Osteoblast (primary cell): ENCODE measurements around the gene SESTD1. TPM values are rescaled to one million over a fixed set of nuclear protein-coding genes. Genes with fewer than 3 reads are reported as not detected.

Experiments used
- DNase-seq: peaks from one replicate; pipeline ENCODE4 v3.0.0; 2011; ENCODE audit warnings: low spot score, mixed read lengths; ENCODE audit not compliant: insufficient read length; ENCODE audit errors: missing footprints
- H2AFZ ChIP-seq: 2 replicates; pipeline ENCODE4 v1.6.0; 2011; ENCODE audit warnings: mild to moderate bottlenecking, low read length
- H3K27ac ChIP-seq: 2 replicates; pipeline ENCODE4 v1.5.1; 2011; ENCODE audit warnings: mild to moderate bottlenecking, low read depth, low read length, moderate library complexity
- H3K27me3 ChIP-seq: 2 replicates; pipeline ENCODE4 v1.6.0; 2012; ENCODE audit warnings: mild to moderate bottlenecking, control low read depth, inconsistent platforms, low read length, moderate library complexity; ENCODE audit not compliant: insufficient read depth
- H3K36me3 ChIP-seq: 2 replicates; pipeline ENCODE4 v1.5.1; 2011; ENCODE audit warnings: mild to moderate bottlenecking, low read length, control low read depth, moderate library complexity; ENCODE audit not compliant: insufficient read depth
- H3K4me1 ChIP-seq: 2 replicates; pipeline ENCODE4 v1.5.1; 2011; ENCODE audit warnings: mild to moderate bottlenecking, low read length, control low read depth, moderate library complexity; ENCODE audit not compliant: insufficient read depth
- H3K4me2 ChIP-seq: 2 replicates; pipeline ENCODE4 v1.6.0; 2011; ENCODE audit warnings: mild to moderate bottlenecking, low read length; ENCODE audit not compliant: insufficient read depth
- H3K4me3 ChIP-seq: fragments of 200-600 bp; sonication (generic); 3 replicates; pipeline ENCODE4 v1.5.1; 2012; ENCODE audit warnings: mild to moderate bottlenecking, low read length, inconsistent platforms; ENCODE audit not compliant: insufficient read depth
- H3K79me2 ChIP-seq: 2 replicates; pipeline ENCODE4 v1.6.0; 2012; ENCODE audit warnings: mild to moderate bottlenecking, low read length, control low read depth, inconsistent platforms; ENCODE audit not compliant: insufficient read depth
- H3K9me3 ChIP-seq: 2 replicates; pipeline ENCODE4 v1.5.1; 2011; ENCODE audit warnings: low read depth, low read length, control low read depth
- H4K20me1 ChIP-seq: 2 replicates; pipeline ENCODE4 v1.6.0; 2012; ENCODE audit warnings: mild to moderate bottlenecking, low read length, control low read depth; ENCODE audit not compliant: insufficient read depth
- total RNA-seq: library from RNA; depleted of rRNA; stranded (reverse); fragments of >200 nt; gene quantifications from 2 replicates; pipeline ENCODE4 v1.2.3, GENCODE V29; 2012
- TF ChIP-seq, protein P1 (sequence below): IDR thresholded peaks from 2 replicates; pipeline ENCODE4 v1.5.1; 2011; ENCODE audit warnings: mild to moderate bottlenecking, low read depth, low read length, moderate library complexity; ENCODE audit errors: extremely low read depth

Gene SESTD1
- total RNA-seq, 1 donor = 51.0 TPM

DNA sequence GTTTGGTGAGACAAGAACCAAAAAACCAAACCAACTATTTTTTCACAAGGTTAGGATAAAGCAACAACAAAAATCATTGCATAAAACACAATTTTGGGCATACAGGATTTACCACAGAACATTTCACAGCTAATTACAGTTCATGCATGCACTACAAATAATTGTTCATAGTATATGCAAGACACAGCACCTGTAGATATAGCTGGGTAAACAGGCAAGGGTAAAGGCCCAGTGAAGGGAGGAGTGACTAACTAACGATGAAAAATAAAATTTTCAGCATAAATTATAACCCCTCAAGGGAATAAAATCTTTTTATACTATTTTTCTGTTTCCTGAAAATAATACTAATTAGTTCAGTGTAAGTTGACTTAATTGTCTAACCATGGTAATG lies 141.4 kb downstream of the SESTD1 start:
- no peak overlapping the region for H3K27ac ChIP-seq
- no peaks in the 10 kb centered on the region for H3K79me2 ChIP-seq
- H2AFZ ChIP-seq = no peak overlapping the region
- no peak overlapping the region for H3K4me3 ChIP-seq
- H3K9me3 ChIP-seq = no peaks in the 10 kb centered on the region
- DNase-seq = no peak
- TF ChIP-seq, protein P1, sequence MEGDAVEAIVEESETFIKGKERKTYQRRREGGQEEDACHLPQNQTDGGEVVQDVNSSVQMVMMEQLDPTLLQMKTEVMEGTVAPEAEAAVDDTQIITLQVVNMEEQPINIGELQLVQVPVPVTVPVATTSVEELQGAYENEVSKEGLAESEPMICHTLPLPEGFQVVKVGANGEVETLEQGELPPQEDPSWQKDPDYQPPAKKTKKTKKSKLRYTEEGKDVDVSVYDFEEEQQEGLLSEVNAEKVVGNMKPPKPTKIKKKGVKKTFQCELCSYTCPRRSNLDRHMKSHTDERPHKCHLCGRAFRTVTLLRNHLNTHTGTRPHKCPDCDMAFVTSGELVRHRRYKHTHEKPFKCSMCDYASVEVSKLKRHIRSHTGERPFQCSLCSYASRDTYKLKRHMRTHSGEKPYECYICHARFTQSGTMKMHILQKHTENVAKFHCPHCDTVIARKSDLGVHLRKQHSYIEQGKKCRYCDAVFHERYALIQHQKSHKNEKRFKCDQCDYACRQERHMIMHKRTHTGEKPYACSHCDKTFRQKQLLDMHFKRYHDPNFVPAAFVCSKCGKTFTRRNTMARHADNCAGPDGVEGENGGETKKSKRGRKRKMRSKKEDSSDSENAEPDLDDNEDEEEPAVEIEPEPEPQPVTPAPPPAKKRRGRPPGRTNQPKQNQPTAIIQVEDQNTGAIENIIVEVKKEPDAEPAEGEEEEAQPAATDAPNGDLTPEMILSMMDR = no peak
- no peaks in the 10 kb centered on the region for H4K20me1 ChIP-seq
- H3K36me3 ChIP-seq = peaks cover 4% of the 10 kb centered on the region
- H3K27me3 ChIP-seq = no peaks in the 10 kb centered on the region
- no peaks in the 10 kb centered on the region for H3K4me1 ChIP-seq
- no peak overlapping the region for H3K4me2 ChIP-seq

DNA sequence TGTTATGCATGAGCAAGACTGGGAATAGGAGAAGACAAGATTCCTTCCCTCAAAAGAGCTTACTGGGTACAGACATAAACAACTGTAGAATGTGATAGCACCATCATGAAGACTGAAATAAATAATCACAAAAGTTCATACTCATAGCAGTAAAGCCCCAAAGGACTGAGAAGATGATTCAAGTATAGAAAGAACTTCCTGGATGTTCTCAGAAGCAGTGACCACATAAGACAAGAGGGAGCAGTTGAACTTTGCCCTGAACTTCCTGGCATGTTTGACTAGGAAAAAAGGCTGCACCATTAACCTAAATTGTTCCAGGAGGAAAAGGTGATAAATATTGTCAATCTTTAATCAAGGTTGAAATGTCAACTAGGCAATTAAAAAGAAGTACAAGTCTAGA lies 156.9 kb downstream of the SESTD1 start:
- peak overlapping the region; percentile 57 for H3K27ac ChIP-seq
- H4K20me1 ChIP-seq = no peaks in the 10 kb centered on the region
- no peaks in the 10 kb centered on the region for H3K27me3 ChIP-seq
- no peak for DNase-seq
- no peak overlapping the region for H3K4me3 ChIP-seq
- H3K36me3 ChIP-seq = peaks cover 32% of the 10 kb centered on the region
- no peak overlapping the region for H2AFZ ChIP-seq
- H3K4me1 ChIP-seq = peaks cover 28% of the 10 kb centered on the region
- TF ChIP-seq, protein P1 = no peak
- no peaks in the 10 kb centered on the region for H3K79me2 ChIP-seq
- peak overlapping the region; percentile 18 for H3K4me2 ChIP-seq
- no peaks in the 10 kb centered on the region for H3K9me3 ChIP-seq

DNA sequence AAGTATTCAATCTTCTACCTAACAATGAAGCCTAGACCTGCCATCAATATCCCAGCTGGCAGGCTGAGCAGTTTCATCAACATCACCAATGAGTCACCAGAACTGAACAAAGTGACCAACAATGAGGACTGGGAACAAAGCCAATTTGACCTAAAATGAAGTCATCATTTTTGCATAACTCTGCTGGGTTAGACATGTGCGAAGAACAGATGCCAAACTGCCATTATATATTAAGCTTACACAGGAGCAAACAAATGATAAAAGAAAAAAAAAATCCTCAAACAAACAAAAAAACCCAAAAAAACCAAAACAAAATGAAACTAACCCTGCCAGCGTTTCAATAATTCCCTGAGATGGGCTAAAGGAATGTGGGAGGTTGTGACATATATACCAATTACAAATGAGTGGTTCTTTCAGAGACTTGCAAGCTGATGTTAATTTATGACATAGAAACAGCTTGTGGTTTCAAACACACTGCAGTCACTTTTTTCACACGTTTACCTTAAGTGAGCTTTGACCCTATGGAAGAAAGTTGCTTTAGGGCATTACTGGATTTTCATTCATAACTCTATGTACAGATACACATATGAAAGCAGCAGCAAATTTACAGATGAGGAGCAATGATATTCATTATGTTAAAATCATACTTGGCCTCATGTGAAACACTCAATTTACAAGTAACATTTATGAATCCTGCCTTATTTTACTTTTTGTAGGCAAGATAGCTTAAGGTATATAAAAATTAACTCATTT lies 157.8 kb downstream of the SESTD1 start:
- Histone ChIP-seq H3K4me3 (no peak overlapping the region), H4K20me1 (no peaks in the 10 kb centered on the region), H2AFZ (no peak overlapping the region)

DNA sequence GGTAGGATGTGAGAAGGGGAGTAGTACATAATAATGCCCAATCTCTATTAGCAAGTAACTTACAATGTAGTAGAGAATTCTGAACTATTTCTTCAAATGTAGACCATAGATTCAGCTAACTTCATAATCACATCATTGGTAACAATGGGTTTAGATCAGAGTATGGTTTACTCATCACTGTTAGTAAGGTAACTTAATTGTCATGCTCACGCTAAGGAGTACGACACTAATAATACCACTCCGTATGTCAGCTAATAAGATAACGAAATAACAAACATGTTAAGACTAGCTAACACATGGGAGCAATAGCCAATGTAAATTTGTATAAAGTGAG lies 158.3 kb downstream of the SESTD1 start:
- TF ChIP-seq, protein P1 = no peak
- DNase-seq = no peak
- Histone ChIP-seq H3K79me2 (no peaks in the 10 kb centered on the region), H4K20me1 (no peaks in the 10 kb centered on the region), H2AFZ (no peak overlapping the region), H3K4me1 (peaks cover 28% of the 10 kb centered on the region), H3K27ac (no peak overlapping the region), H3K27me3 (no peaks in the 10 kb centered on the region), H3K4me3 (no peak overlapping the region), H3K36me3 (peaks cover 20% of the 10 kb centered on the region), H3K9me3 (no peaks in the 10 kb centered on the region), H3K4me2 (no peak overlapping the region)

More for the DNA sequence above, 157.8 kb downstream of the SESTD1 start:
- Histone ChIP-seq H3K36me3 (peaks cover 23% of the 10 kb centered on the region), H3K9me3 (no peaks in the 10 kb centered on the region), H3K4me1 (peaks cover 28% of the 10 kb centered on the region), H3K27me3 (no peaks in the 10 kb centered on the region), H3K27ac (peak overlapping the region; percentile 57), H3K4me2 (peak overlapping the region; percentile 39), H3K79me2 (no peaks in the 10 kb centered on the region)
- TF ChIP-seq, protein P1 = no peak
- no peak for DNase-seq
